Fibroblast of skin of left quadriceps (primary cell): ENCODE results near the gene ICE1.
"Not testable (repeated sequence)": the region's sequence is repeated elsewhere in the genome, so short reads cannot be mapped to it uniquely, and the experiment has no call there.

Experiments
- DNase-seq, 2 experiments: peaks; one replicate each; pipeline ENCODE4 v3.0.0-alpha.2; 2013; ENCODE audit warnings: low read depth in 2 of 2

Gene ICE1

GRCh38 chr5:5398071-5398470, 24.4 kb upstream of the ICE1 start:
- no peak for DNase-seq

GRCh38 chr5:5401095-5401494, 21.4 kb upstream of the ICE1 start:
- DNase-seq = no peak

DNA sequence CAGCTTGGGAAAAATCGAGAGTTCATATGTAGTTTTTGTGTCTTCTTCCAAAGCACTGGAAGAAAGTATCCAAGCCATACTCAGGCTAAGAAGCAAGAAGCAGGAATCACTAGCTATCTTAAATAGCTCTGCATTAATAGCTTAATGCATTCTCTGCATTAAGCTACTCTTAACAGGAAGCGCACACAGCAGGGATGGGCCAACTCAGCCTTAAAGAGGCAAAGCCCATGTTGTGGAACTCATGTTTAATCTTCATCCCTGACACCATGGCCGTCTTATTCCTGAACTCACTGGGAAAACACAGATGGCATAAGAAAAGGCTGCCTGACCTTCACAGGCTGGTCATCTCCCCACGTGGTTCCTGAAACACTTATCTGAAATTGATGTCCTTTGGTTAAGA, 18.7 kb upstream of the ICE1 start:
- DNase-seq = no peak

DNA sequence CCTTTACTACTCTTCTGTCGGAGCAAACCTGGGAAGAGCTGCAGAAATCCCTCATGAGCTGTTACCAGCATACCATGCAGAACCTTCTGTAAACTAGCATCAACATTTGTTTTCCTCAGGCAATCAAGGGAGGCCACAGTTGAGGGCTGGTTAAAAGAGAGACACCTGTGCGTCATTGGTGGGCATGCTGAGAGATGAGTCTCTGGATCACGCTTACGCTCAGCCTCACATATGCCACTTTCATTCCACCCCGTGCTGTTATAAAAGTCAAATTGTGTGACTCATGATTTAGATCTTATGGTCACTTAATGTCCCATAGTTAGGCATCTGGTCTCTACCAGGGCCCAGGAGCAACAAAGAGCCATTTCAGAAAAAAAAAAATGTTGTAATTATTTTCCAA, 18.1 kb upstream of the ICE1 start:
- no peak for DNase-seq

DNA sequence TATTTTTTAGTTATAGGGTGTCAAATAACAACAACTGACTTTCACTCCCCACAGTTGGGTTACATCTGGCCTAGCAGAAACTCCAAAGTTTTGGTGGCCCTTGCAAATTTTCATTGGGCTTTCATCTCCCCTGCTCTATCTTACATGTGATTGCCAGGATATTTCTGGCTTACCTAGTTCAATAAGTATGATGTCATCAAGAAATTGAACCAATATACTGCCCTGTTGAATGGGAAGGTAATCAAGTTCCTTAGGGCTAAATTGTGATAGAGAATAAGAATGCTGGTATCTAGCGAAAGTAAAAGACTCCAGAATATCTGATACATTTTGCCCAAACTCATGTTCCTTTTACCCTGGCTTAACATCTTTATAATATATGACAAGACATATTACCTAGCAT, 17.0 kb upstream of the ICE1 start:
- no peak for DNase-seq

DNA sequence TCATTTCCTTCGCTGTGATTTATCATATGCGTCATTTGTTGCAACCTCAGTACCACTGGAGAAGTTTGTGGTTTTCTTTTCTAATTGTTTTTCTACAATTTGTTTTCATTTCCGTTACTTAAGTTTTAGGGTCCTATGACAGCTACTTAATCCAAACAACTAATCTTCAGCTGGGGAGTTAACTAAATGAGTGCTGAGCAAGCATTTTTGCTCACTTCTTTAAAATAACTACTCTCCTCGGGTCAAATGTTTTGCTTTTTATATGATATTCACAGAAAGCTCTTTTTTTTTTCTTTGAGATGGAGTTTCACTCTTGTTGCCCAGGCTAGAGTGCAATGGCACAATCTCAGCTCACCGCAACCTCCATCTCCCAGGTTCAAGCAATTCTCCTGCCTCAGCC, 14.6 kb upstream of the ICE1 start:
- no peak for DNase-seq

- DNase-seq = no peak
These were observed 13.2 kb upstream of the ICE1 start for GRCh38 chr5:5409151-5409810.

DNA sequence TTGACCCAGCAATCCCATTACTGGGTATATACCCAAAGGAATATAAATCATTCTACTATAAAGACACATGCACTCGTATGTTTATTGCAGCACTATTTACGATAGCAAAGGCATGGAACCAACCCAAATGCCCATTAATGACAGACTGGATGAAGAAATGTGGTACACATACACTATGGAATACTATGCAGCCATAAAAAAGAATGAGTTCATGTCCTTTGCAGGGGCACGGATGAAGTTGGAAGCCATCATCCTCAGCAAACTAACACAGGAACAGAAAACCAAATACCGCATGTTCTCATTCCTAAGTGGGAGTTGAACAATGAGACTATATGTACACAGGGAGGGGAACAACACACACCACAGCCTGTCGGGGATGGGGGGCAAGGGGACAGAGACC, 8.6 kb upstream of the ICE1 start:
- DNase-seq = not testable (repeated sequence)

DNA sequence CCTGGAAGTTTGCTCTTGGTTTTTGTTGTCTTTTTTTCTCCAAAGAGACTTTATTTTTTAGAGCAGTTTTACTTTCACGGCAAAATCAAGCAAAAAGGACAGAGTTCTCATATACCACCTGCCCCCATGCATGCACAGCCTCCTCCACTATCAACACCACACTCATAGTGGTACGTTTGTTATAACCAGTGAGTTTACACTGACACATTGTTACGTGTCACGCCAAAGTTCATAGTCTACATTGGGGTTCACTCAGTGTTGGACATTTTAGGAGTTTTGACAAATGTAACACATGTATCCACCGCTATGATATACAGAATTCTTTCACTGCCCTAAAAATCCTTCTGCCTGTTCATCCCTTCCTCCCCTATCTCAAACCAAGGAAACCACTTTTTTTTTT, 7.5 kb upstream of the ICE1 start:
- DNase-seq = no peak

DNA sequence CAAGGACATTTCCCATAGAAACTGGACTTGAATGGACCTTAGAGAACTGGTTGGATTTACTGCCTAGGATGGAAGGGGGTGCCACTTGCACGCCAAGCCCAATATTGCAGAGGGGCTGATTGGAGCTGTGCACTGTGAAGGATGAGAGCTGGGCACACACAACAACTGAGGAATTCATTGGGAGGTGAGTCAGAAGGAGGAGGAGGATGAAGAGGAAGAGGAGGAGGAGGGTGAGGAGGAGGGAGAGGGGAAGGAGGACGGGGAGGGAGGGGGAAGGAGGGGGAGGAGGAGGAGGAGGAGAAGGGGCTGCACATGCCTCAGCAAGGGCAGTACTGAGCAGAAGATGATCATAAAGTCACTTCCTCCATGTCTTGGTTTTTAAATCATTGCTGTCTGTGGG, 5.7 kb upstream of the ICE1 start:
- DNase-seq = no peak

GRCh38 chr5:5418006-5418405, 4.5 kb upstream of the ICE1 start:
- no peak for DNase-seq

- no peak for DNase-seq
These were observed 3.7 kb upstream of the ICE1 start for GRCh38 chr5:5418764-5419163.

GRCh38 chr5:5419291-5420210, 2.9 kb upstream of the ICE1 start:
- DNase-seq = peak; percentile 25 to 29

- no peak for DNase-seq
These were observed 2.2 kb upstream of the ICE1 start for GRCh38 chr5:5420251-5420650.

- no peak for DNase-seq
These were observed 1.1 kb upstream of the ICE1 start for GRCh38 chr5:5421149-5421960.

DNA sequence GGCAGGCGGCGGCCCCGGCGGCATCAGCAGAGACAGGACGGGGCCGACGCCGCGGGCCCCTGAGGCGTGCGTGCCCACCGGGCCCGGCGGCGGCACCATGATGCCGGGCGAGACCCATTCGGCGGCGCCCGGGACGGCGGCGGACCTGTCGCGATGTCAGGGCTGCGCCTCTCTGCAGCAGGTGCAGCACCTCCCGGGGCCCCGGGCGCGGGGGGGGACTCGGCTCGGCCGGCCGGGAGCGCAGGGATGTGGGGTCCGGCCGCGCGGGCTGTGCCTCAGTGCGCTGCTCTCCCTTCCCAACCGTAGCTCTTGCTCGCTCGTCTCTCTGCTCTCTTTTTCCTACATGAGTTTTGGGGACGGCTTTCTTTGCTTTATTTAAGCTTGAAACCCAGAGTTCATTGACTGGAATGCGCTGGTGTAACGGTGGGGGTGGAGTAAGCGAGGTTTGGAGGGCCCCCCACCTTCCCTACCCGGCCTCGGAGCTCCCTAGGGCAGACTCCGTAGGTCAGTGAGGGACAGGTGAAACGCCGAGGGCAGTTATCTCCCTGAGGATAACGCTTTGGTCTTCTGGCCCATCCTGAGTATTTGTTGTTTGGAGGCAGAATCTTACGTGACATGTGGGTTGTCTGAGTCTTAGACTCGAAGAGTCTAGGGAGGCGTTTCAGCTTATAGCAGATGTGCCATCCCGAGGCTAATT, 490 bp downstream of the ICE1 start:
- DNase-seq = no peak

- no peak for DNase-seq
These were observed 1.1 kb downstream of the ICE1 start for GRCh38 chr5:5423586-5423985.

GRCh38 chr5:5424736-5425135, 2.3 kb downstream of the ICE1 start:
- DNase-seq = no peak

DNA sequence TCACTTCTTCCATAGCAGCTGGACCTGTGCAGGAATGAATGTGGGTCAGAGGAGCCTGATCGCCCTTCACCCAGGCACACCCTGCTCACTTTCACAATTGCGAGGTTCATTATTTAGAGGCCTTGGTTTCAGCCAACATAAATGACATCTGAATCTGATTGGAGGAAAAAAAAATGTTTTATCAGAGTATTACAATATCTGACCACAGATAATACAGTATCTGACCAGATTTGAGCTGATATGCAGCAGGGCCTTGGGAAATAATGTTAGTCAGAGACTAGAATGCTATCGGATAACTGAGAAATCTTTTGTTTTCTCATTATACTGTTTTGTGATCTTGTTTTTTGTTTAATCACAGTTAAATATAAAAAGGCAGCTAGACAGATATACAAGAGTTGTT, 7.7 kb downstream of the ICE1 start:
- no peak for DNase-seq

- peak; percentile 8 to 18 for DNase-seq
These were observed 9.7 kb downstream of the ICE1 start for GRCh38 chr5:5432020-5432707.

DNA sequence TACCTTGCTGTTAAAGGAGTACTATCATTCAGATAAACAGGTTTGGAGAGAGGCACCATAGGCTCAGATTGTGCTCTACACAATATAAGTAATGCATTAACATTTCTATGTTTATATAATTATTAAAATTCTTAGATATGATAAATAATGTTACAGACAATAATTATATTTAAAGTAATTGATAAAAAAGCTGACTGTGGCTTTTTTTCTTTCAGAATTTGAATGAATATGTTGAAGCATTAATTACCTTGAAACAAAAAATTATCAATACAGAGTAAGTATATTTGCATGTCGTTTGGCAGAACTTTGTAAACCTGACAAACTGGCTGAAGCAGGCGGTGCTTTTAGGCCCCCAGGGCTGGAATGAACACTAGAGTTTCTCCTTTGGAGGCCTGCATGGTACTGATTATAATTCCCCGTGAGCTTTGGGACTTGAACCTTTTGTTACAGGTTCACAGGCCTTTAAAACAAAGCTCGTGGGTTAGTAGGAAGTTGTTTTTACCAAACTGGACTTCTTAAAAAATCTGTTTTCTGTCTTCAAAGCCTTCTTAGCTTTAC, 13.8 kb downstream of the ICE1 start:
- DNase-seq = no peak
